ENCODE data around the gene PRR16.

GRCh38 chr5:120624021-120624563, 160.0 kb downstream of the PRR16 start:
- TF ChIP-seq ZNF462 (CRISPR knock-in tag; IDR thresholded peaks at IDR 0.05) (no peak), CTCF (conservative IDR thresholded peaks at IDR 0.05; ENCODE audit: low read depth in 2 of 2) (no peak), POLR2AphosphoS5 (IDR thresholded peaks at IDR 0.05; ENCODE audit: low read depth) (no peak)

Measured in GM23338 (cell line).